ENCODE measurements around the gene ENSA. TPM values are rescaled to one million over a fixed set of nuclear protein-coding genes. Genes with fewer than 3 reads are reported as not detected.

The ENSA gene
- total RNA-seq, 1 donor: 66.6 TPM

GRCh38 chr1:150619576-150620509, 9.6 kb downstream of the ENSA start:
- Histone ChIP-seq H3K4me2 (ENCODE audit: insufficient read depth, low read length) (peak overlapping the region; percentile 12), H4K20me1 (ENCODE audit: insufficient read depth, low read length) (no peaks in the 10 kb centered on the region), H3K79me2 (ENCODE audit: insufficient read depth, low read length) (peaks cover 20% of the 10 kb centered on the region), H3K27ac (ENCODE audit: low read depth, low read length) (peak overlapping the region; percentile 59), H2AFZ (ENCODE audit: low read length) (no peak overlapping the region), H3K9me3 (ENCODE audit: low read depth, low read length) (no peaks in the 10 kb centered on the region), H3K36me3 (ENCODE audit: insufficient read depth, low read length) (peaks cover 55% of the 10 kb centered on the region), H3K4me1 (ENCODE audit: insufficient read depth, low read length) (peaks cover 18% of the 10 kb centered on the region), H3K27me3 (ENCODE audit: insufficient read depth, low read length) (no peaks in the 10 kb centered on the region), H3K4me3 (ENCODE audit: insufficient read depth, low read length) (no peak overlapping the region)
- DNase-seq (ENCODE audit: insufficient read length, low spot score, missing footprints): peak; percentile 93
- peak; percentile 51 for TF ChIP-seq CTCF (IDR thresholded peaks at IDR 0.05; ENCODE audit: extremely low read depth, low read depth, low read length)

GRCh38 chr1:150615346-150616201, 13.8 kb downstream of the ENSA start:
- TF ChIP-seq CTCF (IDR thresholded peaks at IDR 0.05; ENCODE audit: extremely low read depth, low read depth, low read length): no peak
- DNase-seq (ENCODE audit: insufficient read length, low spot score, missing footprints): no peak
- Histone ChIP-seq H3K27ac (ENCODE audit: low read depth, low read length) (no peak overlapping the region), H3K4me3 (ENCODE audit: insufficient read depth, low read length) (no peak overlapping the region), H3K36me3 (ENCODE audit: insufficient read depth, low read length) (peaks cover 29% of the 10 kb centered on the region), H2AFZ (ENCODE audit: low read length) (no peak overlapping the region), H3K4me2 (ENCODE audit: insufficient read depth, low read length) (no peak overlapping the region), H3K9me3 (ENCODE audit: low read depth, low read length) (no peaks in the 10 kb centered on the region), H4K20me1 (ENCODE audit: insufficient read depth, low read length) (no peaks in the 10 kb centered on the region), H3K4me1 (ENCODE audit: insufficient read depth, low read length) (peaks cover 51% of the 10 kb centered on the region), H3K27me3 (ENCODE audit: insufficient read depth, low read length) (no peaks in the 10 kb centered on the region), H3K79me2 (ENCODE audit: insufficient read depth, low read length) (peaks cover 5% of the 10 kb centered on the region)

- no peak for TF ChIP-seq CTCF (IDR thresholded peaks at IDR 0.05; ENCODE audit: extremely low read depth, low read depth, low read length)
These were observed 16.1 kb downstream of the ENSA start for GRCh38 chr1:150613061-150613920.

More at GRCh38 chr1:150613061-150613920, 16.1 kb downstream of the ENSA start:
- Histone ChIP-seq H3K36me3 (ENCODE audit: insufficient read depth, low read length) (peaks cover 21% of the 10 kb centered on the region), H3K79me2 (ENCODE audit: insufficient read depth, low read length) (peaks cover 5% of the 10 kb centered on the region), H3K27ac (ENCODE audit: low read depth, low read length) (peak overlapping the region; percentile 92), H2AFZ (ENCODE audit: low read length) (no peak overlapping the region), H3K27me3 (ENCODE audit: insufficient read depth, low read length) (no peaks in the 10 kb centered on the region), H3K4me2 (ENCODE audit: insufficient read depth, low read length) (peak overlapping the region; percentile 77), H3K9me3 (ENCODE audit: low read depth, low read length) (no peaks in the 10 kb centered on the region), H4K20me1 (ENCODE audit: insufficient read depth, low read length) (no peaks in the 10 kb centered on the region), H3K4me1 (ENCODE audit: insufficient read depth, low read length) (peaks cover 37% of the 10 kb centered on the region), H3K4me3 (ENCODE audit: insufficient read depth, low read length) (peak overlapping the region; percentile 43)
- peak; percentile 92 for DNase-seq (ENCODE audit: insufficient read length, low spot score, missing footprints)
